ENCODE measurements around the gene FBLN7.
"Not testable (repeated sequence)": the region's sequence is repeated elsewhere in the genome, so short reads cannot be mapped to it uniquely, and the experiment has no call there.

FBLN7 gene

GRCh38 chr2:112138159-112139032 is at the start of gene FBLN7:
FBLN7 (plus strand) TSS chr2:112138385; CDS start chr2:112138656, 271 bp downstream.
- DNase-seq = peak; percentile 24

- no peak for DNase-seq
Measured at GRCh38 chr2:112089375-112089774, 48.8 kb upstream of the FBLN7 start.

DNA sequence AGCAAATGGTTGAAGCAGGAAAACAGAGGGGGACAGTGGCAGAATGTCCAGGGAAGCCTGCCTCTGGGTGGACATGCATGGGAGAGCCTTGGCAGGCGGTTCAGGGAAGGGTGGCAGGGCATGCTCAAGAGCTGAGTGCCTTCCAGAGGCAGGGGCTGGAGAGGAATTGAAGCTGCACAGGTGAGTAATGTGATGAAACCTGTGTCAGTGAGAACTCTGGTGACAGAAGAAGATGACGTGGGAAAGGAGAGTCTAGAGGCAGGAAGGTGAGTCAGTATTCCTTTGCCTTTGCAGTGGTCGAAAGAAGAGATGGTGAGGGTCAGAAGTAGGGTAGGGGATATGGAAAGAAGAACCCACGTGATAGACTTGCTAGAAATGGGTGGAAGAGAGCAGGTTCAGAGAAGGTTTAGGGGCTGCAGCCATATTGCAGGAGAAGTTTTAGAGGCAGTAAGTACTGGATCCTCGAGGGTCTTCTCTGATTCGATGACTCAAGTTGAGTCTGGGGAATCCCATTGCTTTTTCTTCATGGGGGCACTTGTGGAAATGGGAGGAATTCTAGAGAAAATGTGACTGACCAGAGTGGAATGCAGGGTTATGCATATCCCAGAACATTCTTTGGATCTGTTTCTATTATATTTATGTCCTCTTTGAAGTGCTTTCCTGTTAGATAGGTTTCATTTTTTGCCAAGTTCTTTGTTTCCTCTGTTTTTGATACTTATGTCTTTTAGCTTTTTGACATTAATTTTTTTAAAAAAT is 45.7 kb upstream of the FBLN7 start:
- peak; percentile 15 for DNase-seq

DNA sequence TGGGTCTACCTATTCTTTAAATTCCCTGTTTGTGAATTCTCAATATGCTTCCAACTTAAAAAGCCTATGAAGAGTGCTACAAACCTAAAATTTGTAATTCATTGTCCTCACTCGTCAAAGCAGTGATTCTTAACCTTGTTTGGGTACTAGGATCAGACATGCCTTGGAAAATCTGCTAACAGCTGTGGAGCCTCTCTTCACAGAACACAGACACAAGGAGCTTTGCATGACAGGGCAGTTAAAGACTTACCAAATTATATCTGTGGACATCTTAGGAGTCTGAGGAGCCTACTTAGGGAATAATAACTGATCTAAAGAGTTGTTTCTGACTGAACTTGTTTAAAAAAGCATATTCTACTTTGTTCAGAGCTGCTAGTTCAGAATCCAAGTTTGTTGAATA is 45.0 kb upstream of the FBLN7 start:
- DNase-seq = no peak

DNA sequence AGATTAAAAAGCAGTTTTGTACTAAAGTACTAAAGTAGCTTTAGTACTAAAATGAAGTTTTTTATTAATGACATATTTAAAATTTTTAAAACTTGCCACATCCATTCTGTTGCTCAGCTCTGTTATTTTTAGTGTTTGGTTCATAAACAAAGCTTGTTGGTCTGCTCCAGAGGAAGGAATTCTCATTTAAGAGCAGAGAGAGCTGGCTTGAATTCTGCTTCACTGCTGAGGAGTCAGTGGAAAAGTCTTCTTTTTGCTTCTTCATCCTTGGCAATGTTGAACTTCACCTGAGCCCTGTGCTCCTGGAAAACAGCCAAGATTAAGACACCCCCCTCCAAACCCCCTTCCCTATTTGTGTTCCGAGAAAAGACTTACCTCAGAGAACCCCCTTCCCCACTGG is 42.5 kb upstream of the FBLN7 start:
- DNase-seq = no peak

DNA sequence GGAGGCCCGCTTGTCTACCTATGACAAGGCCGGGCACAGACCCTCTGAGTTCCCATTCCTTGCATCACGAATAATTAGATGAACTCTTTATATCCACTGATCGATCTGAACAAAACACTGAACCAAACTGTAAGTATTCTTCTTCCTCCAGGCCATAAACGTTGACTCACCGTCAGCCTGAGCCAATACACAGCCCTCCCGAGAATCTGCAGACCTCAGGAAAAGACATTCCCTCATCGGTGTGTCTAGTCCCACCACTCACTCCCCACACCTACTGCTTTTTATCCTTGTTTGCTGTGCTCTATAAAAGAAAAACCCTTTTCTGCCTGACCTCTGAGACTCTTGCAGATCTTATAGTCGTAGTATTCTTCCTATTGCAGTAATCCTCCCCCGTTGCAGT is 42.1 kb upstream of the FBLN7 start:
- DNase-seq = no peak

- no peak for DNase-seq
Measured at GRCh38 chr2:112108178-112108832, 29.9 kb upstream of the FBLN7 start.

- DNase-seq = no peak
Measured at GRCh38 chr2:112109278-112109677, 28.9 kb upstream of the FBLN7 start.

DNA sequence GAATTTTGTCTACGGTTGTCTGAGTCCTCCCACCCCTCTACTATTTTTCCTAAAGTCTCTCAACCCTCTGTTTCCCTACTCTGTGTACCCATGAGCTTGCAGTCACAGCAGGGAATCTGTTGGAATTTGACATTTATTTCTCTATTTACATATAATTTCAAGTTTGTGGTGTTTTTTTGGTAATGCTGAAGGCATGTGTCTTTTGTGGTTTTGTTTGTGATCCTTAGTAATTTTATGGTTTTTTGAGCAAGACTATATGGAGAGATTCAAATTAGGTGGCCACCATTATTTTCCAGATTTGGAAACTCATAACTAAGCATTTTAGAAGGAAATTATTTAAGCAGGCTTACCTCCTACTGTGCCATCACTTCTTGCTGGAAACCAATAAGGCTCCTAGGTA is 27.2 kb upstream of the FBLN7 start:
- DNase-seq = no peak

GRCh38 chr2:112113354-112113753 is 24.8 kb upstream of the FBLN7 start:
- not testable (repeated sequence) for DNase-seq

- DNase-seq = no peak
Measured at GRCh38 chr2:112118148-112118547, 20.0 kb upstream of the FBLN7 start.

DNA sequence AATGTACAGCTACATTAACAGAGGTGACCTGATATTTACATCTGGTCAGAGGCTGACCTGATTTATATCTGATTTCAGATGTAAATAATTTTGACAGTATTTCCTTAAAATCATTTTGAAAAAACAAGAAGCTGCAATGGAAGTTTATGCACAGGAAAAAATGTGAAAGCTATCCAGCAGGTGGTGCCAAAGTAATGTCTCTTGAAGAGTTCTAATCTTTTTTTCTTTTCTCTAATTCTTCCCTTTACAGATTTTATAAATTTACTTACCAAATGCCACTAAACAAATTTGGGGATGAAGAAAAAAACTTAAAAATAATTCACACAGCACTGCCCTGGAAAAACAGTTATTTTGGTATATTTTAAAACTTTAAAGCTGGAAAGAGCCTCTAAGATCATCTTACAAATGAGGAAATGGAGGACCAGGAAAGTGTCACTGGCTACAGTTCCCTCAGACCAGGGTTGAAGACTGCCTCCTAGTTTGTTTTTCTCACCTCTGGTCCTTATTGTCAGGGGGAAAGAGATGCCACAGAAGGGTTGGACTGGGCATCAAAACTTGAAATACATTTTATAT is 16.4 kb upstream of the FBLN7 start:
- peak; percentile 53 for DNase-seq

- no peak for DNase-seq
Measured at GRCh38 chr2:112129060-112129459, 9.1 kb upstream of the FBLN7 start.

GRCh38 chr2:112133344-112133743 is 4.8 kb upstream of the FBLN7 start:
- no peak for DNase-seq

GRCh38 chr2:112134120-112134519 is 4.1 kb upstream of the FBLN7 start:
- no peak for DNase-seq

DNA sequence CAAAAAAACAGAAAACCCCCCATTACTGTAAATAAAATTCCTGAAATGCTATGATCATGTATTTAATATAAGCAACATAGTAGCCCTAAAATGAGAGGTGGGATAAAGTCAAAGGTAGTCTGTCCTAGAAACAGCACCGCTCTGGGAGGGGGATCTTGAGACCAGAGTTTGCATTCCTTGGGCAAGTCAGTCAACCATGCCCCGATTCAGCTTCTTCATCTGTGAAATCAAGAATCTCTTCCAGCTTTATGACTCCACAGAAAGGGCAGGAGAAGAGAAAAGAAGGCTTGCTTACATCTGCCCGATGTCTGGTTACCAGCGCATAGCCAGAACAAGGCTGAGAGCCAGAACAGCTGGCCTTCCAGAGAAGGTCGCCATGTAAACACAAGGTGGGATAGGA is 2.1 kb upstream of the FBLN7 start:
- no peak for DNase-seq

DNA sequence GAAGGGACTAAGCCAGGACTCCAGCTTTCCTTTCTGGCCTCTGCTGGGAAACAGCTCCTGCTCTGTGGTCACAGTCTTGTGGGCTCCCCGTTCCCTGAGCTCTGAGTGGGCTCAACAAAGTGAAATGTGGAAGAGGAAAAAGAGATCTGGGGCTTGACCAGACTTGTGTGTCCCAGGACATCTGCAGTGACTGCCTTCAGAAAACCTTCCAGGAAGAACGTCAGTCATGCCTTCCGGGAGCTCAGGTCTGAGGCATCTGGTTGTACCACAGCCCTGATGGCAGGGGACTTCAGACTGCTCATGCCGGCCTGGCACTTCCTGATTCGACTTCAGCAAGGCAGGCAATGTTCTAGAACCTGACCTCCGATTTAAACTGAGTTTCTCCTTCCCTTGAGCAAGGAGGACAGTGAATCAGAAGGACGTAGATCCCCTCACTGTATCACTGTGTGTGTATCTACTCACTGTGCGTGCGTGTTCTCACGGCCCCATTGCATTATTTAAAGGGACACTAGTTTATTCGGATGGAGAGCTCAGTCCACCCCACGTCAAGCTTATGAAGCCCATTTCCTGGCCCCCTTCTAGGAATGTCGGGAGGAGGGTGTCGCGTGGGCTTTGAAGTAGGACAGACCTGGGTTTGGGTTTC is 548 bp upstream of the FBLN7 start:
- peak; percentile 20 for DNase-seq

GRCh38 chr2:112139033-112139614 is 939 bp downstream of the FBLN7 start:
- not testable (repeated sequence) for DNase-seq

GRCh38 chr2:112139661-112140204 is 1.5 kb downstream of the FBLN7 start:
- DNase-seq = not testable (repeated sequence)

- DNase-seq = no peak
Measured at GRCh38 chr2:112140205-112140802, 2.1 kb downstream of the FBLN7 start.

- no peak for DNase-seq
Measured at GRCh38 chr2:112140899-112141625, 2.9 kb downstream of the FBLN7 start.

Data from stimulated activated CD4-positive, alpha-beta T cell treated with anti-CD3 and anti-CD28 coated beads, Interleukin-15, amount 100 ng/mL, for 24 hours (primary cell).